Medulla oblongata (tissue), 1 donor: ENCODE results near the gene PAEP.

Experiments used
- DNase-seq: peaks from one replicate; pipeline ENCODE4 v3.0.0-alpha.2; 2015; ENCODE audit errors: extremely low spot score

The PAEP gene

DNA sequence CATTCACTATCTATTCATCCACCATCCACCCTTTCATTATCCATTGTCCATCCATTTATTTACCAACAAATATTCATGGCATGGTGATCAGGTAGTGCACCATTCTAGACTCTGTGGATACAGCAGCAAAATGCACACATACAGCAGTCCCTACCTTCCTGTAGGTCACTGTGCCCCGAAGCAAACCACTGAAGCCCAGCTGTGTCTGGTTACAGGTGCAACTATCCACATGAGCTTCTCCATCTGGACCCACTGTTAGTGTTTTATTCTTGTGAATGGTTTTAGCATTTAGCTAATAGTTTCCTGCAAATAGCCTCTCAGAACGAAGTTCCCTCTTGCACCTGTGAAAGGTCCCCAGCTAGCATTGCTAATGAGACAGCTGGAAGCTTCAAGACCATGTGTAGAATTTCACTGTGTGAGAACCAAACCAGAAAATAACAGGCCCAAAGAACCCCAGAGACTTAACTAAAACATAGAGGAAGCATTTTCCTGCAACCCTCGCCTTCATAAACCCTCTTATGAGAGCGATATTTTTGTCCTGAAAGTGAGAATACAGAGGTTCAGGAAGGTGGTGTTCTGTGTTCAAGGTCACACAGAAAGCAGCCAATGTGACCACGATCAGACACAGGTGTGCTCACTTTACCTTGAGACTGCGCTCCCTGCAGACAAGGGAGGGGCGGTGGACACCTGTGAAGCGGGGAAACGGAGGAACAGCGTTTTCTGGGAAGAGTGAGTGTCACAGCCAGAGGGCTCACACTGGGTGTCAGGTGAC is 18.5 kb downstream of the PAEP start:
- no peak for DNase-seq

- no peak for DNase-seq
These were observed 19.3 kb downstream of the PAEP start for GRCh38 chr9:135580664-135581380.

DNA sequence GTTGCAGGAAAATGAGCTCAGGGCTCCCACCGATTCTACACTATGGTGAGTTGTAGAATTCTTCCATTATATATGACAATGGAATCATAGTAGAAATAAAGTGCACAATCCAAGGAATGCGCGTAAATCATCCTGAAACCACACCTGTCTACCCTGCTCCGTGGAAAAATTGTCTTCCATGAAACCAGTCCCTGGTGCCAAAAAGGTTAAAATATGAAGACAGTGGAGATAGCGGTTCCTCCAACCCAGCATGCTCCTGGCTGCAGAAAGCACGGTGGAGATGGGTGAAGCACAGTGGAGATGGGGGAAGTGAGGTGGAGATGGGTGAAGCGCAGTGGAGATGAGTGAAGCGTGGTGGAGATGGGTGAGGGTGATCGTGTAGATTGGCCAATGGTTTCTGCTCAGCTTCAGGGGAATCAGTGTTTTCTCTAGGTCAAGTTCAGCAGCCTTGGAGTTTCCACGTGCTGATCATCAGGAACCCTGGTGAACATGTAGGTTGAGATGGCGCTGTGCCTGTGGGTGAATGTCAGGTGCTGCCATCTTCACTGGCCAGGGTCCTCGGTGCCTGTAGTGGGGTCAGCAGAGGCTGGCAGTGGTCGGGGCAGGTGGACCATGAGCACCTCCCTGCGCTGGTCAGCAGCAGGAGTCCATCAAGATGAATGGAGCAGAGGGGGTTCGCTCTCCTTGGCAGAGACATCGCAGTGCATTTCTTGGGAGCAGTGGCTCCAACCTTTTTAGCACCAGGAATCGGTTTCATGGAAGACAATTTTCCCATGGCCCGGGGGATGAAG is 20.3 kb downstream of the PAEP start:
- DNase-seq, result no peak

- no peak for DNase-seq
These were observed 21.0 kb downstream of the PAEP start for GRCh38 chr9:135582541-135582940.

GRCh38 chr9:135582966-135583687 is 21.6 kb downstream of the PAEP start:
- DNase-seq, result no peak

GRCh38 chr9:135583688-135584011 is 22.1 kb downstream of the PAEP start:
- no peak for DNase-seq

DNA sequence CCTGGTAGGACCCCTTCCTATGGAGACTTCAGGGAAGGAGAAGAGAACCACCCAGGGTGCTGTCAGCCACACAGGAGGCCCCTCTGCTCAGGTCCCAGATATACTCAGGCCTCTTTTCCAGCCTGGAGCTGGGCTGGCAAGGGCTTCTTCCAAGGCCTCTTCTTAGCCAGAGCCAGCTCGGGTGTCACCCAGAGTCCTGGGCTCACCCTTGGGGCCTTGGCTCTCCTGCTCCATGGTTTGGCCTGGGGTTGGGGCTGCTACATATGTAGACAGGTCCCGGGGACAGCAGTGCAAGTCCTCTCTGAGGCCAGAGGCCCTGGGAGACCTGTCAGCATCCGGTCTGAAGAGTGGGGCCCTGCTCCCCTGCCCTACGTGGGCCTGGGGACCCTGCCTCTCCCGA is 22.8 kb downstream of the PAEP start:
- no peak for DNase-seq

- DNase-seq, result no peak
These were observed 23.4 kb downstream of the PAEP start for GRCh38 chr9:135584934-135585333.

DNA sequence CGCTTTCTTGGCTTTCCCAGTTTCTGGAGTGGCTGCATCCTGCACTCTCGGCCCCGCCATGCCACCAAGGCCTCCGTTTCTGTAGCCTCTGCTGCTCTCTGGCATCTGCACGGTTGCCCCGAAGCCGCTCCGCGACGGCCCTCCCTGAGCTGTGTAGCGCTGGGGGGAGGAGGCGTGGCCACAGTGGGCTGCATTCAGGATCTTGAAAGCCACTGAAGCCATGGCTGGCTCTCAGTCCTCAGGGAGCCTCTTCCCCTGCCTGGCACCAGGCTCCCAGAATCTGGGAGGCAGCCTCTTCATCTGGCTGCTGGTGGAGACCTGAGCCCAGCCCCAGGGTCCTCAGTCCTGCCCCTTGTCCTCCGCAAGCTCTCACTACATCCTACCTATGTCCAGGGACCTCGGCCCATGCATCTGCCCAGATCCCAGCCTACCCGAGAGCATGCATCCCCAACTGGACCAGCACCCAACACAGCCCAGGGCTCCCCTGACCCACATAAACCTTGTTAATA is 25.1 kb downstream of the PAEP start:
- DNase-seq, result no peak

GRCh38 chr9:135587658-135588057 is 26.1 kb downstream of the PAEP start:
- DNase-seq, result no peak

GRCh38 chr9:135588371-135588770 is 26.8 kb downstream of the PAEP start:
- DNase-seq, result no peak

- no peak for DNase-seq
These were observed 27.5 kb downstream of the PAEP start for GRCh38 chr9:135588886-135589595.

GRCh38 chr9:135589596-135590485 is 28.3 kb downstream of the PAEP start:
- no peak for DNase-seq

GRCh38 chr9:135590486-135591079 is 29.0 kb downstream of the PAEP start:
- no peak for DNase-seq

- DNase-seq, result no peak
These were observed 30.2 kb downstream of the PAEP start for GRCh38 chr9:135591506-135592330.

DNA sequence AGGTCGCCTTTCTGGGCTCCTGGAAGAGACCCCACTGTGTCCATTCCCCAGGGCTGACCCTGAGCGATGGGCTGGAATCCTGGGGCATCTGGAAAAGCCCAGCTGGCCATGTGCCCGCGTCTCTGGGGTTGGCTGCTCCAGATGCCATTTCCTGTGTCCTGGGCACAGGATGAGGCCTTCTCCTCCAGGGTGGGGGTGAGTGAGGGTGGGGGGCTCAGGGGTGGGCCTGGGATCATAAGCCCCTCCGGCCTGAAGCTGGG is 30.7 kb downstream of the PAEP start:
- no peak for DNase-seq

DNA sequence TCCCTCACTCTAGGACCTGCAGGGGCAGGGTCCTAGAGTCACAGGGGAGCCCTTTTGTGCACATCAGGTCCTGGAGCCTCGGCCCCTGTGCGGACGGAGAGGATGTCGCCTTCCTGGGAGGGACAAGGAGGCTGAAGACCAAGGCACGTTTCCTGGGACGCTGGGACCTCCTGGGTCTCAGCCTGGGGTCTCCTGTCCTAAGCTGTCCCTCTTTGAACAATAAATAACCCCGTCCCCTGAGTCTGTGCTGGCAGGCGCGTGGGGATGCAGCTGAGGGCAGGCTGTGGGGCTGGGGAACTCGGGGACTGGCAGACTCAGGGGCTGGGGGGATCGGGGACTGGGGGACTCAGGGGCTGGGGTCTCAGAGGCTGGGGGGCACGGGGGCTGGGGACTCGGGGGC is 31.1 kb downstream of the PAEP start:
- DNase-seq, result no peak

DNA sequence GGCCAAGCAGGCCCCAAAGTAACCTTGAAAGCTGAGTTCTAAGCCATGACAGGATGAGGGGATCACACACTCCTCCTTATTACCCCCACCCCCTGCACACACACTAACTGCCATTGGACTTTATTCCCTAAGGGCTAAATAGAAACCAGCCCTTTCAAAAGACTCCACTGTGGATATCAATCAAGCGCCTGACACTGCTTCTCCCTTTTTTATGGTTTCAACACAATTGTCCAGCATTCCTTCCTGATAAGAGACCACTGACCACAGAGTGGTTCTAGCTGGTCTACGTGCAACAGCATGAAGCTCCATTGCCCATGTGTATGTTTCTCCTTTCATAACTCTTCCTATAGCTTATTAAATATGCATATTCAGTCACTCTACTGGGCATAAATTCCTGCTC is 34.7 kb downstream of the PAEP start:
- DNase-seq, result no peak

DNA sequence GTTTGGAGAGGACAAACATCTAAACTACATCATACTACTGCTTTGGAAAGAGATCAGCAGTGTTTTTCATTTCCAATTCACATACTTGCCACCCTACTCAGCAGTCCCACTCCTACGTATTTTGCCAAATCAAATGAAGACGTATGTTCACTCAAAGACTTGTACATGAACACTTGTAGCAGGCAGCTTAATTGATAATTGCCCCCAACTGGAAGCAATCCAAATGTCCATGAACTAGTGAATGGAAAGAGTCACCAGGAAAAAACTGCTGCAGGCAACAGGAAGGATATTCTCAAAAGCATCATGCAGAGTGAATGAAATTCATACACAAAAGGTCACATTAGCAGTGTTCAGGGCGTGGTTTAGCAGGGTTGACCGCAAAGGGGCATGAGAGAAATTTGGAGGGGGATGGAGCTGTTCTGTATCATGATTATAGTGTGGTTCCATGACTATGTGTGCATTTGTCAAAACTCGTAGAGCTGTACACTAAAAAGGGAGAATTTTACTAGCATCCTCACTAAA is 38.8 kb downstream of the PAEP start:
- no peak for DNase-seq
